ENCODE results near the gene HGFAC.
"Not testable (repeated sequence)": the region's sequence is repeated elsewhere in the genome, so short reads cannot be mapped to it uniquely, and the experiment has no call there.

The HGFAC gene

DNA sequence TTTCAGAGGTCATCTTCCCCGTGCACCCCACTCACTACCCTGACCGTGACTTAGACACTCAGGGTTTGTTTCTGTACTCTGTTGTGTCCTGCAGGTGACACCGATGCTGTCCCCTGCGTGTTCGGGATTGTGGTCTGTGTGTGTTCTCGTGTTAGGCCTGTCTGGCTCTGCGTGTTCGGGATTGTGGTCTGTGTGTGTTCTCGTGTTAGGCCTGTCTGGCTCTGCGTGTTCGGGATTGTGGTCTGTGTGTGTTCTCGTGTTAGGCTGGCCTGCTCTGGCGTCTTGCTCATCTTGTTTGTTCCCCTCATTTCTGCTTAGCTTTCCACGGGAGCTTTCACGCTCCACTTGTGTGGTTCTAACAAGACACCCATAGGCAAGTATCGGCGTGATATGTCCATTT, 30.6 kb upstream of the HGFAC start:
- not testable (repeated sequence) for DNase-seq (ENCODE audit: low read depth)

- DNase-seq (ENCODE audit: low read depth), result no peak
Observed at GRCh38 chr4:3411676-3412075, 30.1 kb upstream of the HGFAC start.

GRCh38 chr4:3412257-3413020, 29.3 kb upstream of the HGFAC start:
- DNase-seq (ENCODE audit: low read depth), result no peak

DNA sequence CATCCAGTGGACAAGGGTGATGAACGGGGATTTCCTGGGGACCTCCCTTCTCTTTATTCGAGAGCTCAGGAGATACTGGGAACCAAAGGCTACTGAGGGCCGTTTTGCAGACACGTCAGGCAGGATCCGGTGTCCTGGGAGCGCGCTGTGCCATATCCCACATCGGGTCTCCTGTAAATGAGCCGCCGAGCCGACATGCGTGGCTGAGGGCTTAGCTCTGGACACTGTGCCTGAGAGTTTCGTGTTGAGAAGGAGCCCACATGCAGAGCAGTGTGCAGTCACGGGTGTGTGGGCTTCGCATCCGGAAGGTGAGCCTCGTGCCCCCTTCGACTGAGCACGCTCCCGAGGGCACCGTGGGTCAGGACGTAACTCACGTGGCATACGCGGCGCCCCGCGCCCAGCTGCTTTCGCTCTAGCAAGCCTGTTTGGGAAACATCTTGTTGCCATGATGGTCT, 28.5 kb upstream of the HGFAC start:
- no peak for DNase-seq (ENCODE audit: low read depth)

- no peak for DNase-seq (ENCODE audit: low read depth)
Observed at GRCh38 chr4:3413675-3414420, 27.9 kb upstream of the HGFAC start.

- no peak for DNase-seq (ENCODE audit: low read depth)
Observed at GRCh38 chr4:3414421-3415279, 27.1 kb upstream of the HGFAC start.

DNA sequence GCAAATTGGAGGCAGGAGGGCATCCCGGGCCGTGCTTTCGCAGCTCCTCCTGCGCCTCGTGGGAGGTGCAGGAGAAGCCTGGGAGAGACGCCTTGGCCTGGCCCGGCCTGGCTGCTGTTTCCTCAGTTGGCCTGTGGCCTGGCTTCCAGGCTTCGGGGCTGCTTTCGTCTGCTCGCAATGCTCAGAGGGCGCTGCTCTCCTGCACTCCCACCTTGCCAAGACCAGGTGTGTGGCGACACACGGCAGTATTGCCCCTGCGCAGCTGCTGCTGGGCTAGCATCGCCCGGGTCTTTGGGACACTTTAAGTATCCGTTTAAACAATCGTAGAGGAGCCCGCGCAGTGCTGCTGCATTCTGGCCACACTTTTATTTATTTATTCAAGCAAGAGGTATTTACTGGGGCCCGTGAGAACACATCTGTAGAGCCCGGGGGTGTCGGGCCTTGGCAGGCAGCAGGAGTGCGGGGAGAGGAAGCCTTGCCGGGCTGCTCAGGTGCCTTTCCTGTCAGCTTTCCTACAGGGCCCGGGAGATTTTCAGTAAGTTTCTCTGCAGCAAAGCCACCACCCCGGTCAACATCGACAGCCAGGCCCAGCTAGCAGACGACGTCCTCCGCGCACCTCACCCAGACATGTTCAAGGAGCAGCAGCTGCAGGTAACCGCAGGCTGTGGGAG, 26.2 kb upstream of the HGFAC start:
- no peak for DNase-seq (ENCODE audit: low read depth)

- DNase-seq (ENCODE audit: low read depth), result no peak
Observed at GRCh38 chr4:3416270-3416669, 25.5 kb upstream of the HGFAC start.

DNA sequence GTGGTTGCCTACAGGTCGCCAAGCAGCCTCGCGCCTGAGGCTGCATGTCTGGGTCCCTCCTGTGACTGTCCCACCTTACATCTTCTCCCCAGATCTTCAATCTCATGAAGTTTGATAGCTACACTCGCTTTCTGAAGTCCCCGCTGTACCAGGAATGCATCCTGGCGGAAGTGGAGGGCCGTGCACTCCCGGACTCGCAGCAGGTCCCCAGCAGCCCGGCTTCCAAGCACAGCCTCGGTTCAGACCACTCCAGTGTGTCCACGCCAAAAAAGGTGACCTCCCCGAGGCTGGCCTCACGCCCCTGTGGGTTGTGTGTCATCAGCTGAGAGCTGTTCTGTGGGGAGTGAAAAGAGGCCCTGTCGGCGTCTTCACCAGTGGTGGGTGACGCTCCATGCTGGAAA, 24.9 kb upstream of the HGFAC start:
- no peak for DNase-seq (ENCODE audit: low read depth)

DNA sequence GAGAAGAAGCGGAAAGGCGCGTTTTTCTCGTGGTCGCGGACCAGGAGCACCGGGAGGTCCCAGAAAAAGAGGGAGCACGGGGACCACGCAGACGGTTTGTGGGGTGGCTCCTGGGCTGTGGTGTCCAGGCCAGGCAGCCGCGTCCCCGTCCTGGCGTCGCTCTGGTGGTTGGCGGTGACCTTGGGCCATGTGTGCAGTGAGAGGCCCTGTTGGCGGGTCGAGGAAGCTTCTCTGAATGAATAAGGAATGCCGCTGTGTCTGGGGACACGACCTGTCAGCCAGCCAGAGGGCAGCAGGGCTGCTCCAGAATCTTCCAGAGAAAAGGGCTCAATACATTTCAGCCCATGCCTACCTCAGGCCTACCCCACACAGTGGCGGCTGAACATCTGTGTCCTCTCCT, 24.3 kb upstream of the HGFAC start:
- no peak for DNase-seq (ENCODE audit: low read depth)

DNA sequence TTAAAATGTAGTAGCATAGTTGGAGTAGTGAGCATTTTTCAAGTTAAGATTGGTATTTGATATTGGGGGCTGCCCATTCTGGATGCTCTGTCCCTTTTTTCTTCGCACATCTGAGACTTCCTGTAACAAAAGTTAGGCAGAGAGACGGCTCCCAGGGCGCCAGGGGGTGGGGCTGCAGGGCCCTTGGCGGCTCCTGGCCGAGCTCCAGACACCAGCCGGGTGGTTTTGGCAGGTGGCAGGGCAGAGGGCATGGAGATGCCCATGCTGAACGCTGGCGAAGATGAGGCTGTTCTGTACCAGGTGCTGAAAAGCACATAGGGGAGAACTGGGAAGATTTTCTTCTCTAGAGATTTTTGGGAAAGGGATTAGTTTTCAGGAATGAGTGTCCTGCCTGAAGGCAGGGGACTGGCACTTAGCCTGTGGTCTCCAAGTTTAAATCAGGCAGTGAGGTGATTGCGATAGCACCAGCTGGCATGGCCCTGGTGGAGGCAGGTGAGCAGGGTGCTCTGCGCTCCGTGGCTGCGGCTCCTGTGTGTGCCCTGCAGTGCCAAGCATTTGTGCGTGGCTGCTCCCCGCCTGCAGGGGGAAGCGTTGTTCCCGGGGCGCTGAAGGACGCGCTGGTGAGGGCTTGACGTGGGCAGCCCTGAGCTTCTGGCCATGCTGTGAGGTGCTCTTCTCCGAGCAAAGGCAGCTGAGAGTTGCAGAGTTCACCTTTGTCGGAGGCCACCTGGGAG, 23.6 kb upstream of the HGFAC start:
- DNase-seq (ENCODE audit: low read depth), result no peak

DNA sequence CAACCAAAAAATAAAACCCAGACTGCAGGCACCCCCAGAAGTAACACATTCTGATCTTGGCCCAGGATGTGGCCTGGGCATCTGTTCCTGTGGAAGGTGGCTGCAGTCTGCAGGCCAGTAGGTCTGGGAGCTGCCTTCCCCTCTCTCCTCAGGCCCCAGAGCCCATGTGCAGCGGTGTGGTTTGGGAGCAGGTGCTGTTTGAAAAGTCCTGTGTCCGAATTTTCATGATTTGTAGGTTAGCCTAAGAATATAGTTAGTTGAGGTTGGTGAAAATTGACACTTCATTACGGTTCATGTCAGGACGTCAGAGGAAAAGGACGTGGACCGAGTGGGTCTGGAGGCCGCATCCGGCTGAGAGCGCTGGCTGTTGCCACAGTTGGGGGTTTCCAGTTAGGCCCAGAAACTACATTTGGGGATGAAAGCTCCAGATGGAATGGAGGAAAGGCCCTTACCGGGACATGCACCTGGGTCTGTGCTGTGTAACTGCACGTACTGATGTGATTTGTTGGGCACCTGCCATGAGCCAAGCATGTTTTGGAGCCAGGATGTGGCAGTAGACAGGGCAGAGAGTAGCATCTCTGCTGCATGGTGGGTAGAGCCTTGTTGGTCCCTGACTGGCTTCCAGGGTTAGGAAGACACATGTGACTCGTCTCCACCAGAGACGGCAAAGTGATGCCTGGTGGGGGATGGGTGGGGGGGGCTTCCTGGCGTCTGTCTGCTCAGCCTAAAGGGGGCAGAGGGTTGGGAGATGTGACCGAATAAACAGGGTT, 21.7 kb upstream of the HGFAC start:
- DNase-seq (ENCODE audit: low read depth), result no peak

GRCh38 chr4:3420606-3420955, 21.2 kb upstream of the HGFAC start:
- DNase-seq (ENCODE audit: low read depth), result no peak

DNA sequence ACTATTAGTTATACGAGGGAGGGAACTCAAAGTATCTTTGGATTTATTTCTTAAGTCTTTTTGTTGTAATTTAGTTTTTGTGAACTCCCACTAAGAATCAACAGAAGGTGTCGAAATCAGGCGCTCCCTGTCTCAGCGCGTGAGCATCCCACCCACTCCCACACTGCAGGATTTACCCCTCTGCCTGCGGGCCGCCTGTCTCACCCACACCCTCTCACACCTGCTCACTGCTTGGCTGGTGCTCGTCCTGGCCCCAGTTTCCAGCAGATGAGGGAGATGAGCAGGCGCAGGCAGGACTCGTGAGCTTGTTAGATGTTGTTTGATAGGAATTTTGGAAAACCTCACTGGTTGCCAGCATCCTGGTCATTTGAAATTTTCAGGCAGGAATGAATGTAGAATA, 20.8 kb upstream of the HGFAC start:
- no peak for DNase-seq (ENCODE audit: low read depth)

DNA sequence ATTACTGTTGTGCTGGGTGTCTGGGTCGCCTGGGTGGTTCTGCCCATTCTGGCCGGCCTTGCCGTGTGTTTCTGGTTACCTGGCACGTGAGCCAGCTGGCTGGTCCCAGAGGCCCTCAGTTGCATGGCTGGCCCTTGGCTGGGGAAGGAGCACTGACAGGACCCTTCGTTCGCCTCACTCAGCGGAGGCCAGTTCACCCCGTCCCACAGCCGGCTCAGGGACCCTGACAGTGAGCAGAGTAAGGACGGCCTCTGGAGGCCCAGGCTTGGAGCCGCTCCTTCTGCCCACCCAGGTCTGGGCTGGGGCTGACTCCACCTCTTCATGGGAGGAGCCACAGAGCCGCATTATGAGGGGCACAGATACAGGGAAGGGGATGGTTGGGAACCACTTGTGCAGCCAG, 20.3 kb upstream of the HGFAC start:
- DNase-seq (ENCODE audit: low read depth), result no peak

DNA sequence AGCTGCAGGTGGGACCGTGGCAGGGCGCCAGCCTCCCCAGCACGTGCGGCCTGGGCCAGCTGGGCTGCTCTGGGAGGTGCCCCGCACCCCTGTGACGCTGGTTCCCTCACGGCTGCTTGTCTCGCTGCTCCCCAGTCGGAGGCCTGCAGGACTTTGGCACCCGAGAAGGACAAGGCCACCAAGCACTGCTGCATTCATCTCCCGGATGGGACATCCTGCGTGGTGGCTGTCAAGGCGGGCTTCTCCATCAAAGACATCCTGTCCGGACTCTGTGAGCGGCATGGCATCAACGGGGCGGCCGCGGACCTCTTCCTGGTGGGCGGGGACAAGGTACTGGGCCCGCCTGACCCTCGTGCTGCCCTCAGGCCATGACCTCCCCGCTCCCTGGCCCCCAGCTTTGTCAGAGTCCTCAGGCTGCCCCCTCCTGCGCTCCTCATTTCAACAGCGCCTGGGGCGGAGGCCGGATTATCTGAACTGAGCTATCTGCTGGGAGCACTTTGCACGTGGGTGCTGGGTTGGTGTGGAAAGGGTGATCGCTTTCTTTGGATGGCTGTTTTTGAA, 19.4 kb upstream of the HGFAC start:
- no peak for DNase-seq (ENCODE audit: low read depth)

- no peak for DNase-seq (ENCODE audit: low read depth)
Observed at GRCh38 chr4:3422808-3423297, 18.9 kb upstream of the HGFAC start.

DNA sequence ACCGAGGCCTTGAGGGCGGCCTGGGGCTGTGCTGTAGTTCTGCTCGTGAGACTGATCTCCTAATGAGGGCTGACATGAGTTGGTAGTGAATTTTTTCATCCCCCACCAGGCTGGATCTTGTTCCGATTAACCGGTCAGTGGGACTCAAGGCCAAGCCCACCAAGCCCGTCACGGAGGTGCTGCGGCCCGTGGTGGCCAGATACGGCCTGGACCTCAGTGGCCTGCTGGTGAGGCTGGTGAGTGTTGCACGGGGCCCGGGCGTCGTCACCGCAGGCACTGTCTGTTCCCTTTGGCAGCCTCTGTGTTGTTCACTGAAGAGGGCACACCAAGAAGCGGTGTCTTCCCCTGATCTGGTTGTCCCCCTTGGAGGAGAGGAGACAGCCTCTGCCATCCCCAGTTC, 18.4 kb upstream of the HGFAC start:
- DNase-seq (ENCODE audit: low read depth), result no peak

DNA sequence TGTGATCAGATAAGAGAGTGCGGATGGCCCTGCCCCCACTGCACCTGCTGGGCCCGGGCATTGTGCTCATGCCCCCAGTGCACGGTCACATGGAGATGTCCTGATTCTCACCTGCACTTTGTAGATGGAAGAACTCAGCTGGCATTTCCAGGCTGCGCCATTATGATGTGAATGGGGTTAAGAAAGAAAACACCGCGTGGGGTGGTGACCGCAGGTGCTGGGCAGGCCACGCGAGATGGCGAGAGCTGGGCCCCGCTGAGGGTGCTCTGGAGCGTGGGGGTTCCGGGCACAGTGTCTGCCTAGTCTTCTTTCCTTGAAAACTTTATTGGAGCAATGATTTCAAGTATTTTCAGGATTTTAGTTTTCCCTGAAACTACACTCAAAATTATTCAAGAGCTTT, 17.8 kb upstream of the HGFAC start:
- DNase-seq (ENCODE audit: low read depth), result no peak

GRCh38 chr4:3424522-3425095, 17.2 kb upstream of the HGFAC start:
- DNase-seq (ENCODE audit: low read depth), result no peak
